Keratinocyte (primary cell): Measurements from ENCODE around the gene TRDN. TPM values are rescaled to one million over a fixed set of nuclear protein-coding genes. Genes with fewer than 3 reads are reported as not detected.

ENCODE experiments used
- DNase-seq: peaks from one replicate; pipeline ENCODE4 v3.0.0-alpha.2; 2011; ENCODE audit warnings: low read depth, missing footprints, low spot score
- FAIRE-seq: peaks from 2 replicates; lab custom pipeline; 2011; peaks lifted over from hg19 to GRCh38; lab: Jason Lieb, UNC
- H2AFZ ChIP-seq: 2 replicates; pipeline ENCODE4 v1.6.0; 2012; ENCODE audit warnings: low read length, control low read depth, inconsistent platforms; ENCODE audit not compliant: control insufficient read depth
- H3K27ac ChIP-seq: 2 replicates; pipeline ENCODE4 v1.5.1; 2011; ENCODE audit warnings: low read length; ENCODE audit not compliant: control insufficient read depth, insufficient read depth
- H3K27me3 ChIP-seq: 3 replicates; pipeline ENCODE4 v1.6.0; 2011; ENCODE audit warnings: low read length; ENCODE audit not compliant: control insufficient read depth, insufficient read depth; ENCODE audit errors: extremely low read depth
- H3K36me3 ChIP-seq, 2 experiments: 2 replicates in 1 of 2; 3 replicates in 1 of 2; pipeline ENCODE4 v1.5.1; 2011; ENCODE audit warnings: low read length in 2 of 2, mild to moderate bottlenecking in 1 of 2; ENCODE audit not compliant: control insufficient read depth in 2 of 2, insufficient read depth in 2 of 2; ENCODE audit errors: extremely low read depth in 1 of 2
- H3K4me1 ChIP-seq: 3 replicates; pipeline ENCODE4 v1.5.1; 2011; ENCODE audit warnings: low read length; ENCODE audit not compliant: control insufficient read depth, insufficient read depth; ENCODE audit errors: extremely low read depth
- H3K4me2 ChIP-seq: 3 replicates; pipeline ENCODE4 v1.6.0; 2011; ENCODE audit warnings: low read depth, low read length; ENCODE audit not compliant: control insufficient read depth, insufficient read depth; ENCODE audit errors: extremely low read depth
- H3K4me3 ChIP-seq, 3 experiments: fragments of 200-600 bp in 1 of 3; sonication (generic) in 1 of 3; 2 replicates in 2 of 3; 3 replicates in 1 of 3; pipeline ENCODE4 v1.5.1; 2011 to 2016; ENCODE audit warnings: low read length in 3 of 3, mild to moderate bottlenecking in 3 of 3, control low read depth in 2 of 3, inconsistent platforms in 1 of 3, low read depth in 1 of 3, mixed read lengths in 1 of 3, mixed run types in 1 of 3, moderate library complexity in 1 of 3; ENCODE audit not compliant: control insufficient read depth in 2 of 3, insufficient read depth in 2 of 3; ENCODE audit errors: extremely low read depth in 1 of 3
- H3K79me2 ChIP-seq: 2 replicates; pipeline ENCODE4 v1.6.0; 2012; ENCODE audit warnings: low read length; ENCODE audit not compliant: control insufficient read depth, insufficient read depth
- H3K9ac ChIP-seq: 3 replicates; pipeline ENCODE4 v1.6.0; 2011; ENCODE audit warnings: low read length; ENCODE audit not compliant: control insufficient read depth, insufficient read depth; ENCODE audit errors: extremely low read depth
- H3K9me1 ChIP-seq: 3 replicates; pipeline ENCODE4 v1.6.0; 2011; ENCODE audit warnings: low read length; ENCODE audit not compliant: control insufficient read depth, insufficient read depth; ENCODE audit errors: extremely low read depth
- H3K9me3 ChIP-seq: 2 replicates; pipeline ENCODE4 v1.5.1; 2012; ENCODE audit warnings: low read depth, low read length; ENCODE audit not compliant: control insufficient read depth
- H4K20me1 ChIP-seq: 3 replicates; pipeline ENCODE4 v1.6.0; 2011; ENCODE audit warnings: low read length; ENCODE audit not compliant: control insufficient read depth, insufficient read depth; ENCODE audit errors: extremely low read depth
- CTCF ChIP-seq, 3 experiments: IDR thresholded peaks in 1 of 3; conservative IDR thresholded peaks in 1 of 3; optimal IDR thresholded peaks in 1 of 3; 2 replicates in 2 of 3; 3 replicates in 1 of 3; pipeline versions ENCODE3 to v1.5.1; 2011; ENCODE audit warnings: low read length in 3 of 3, mild to moderate bottlenecking in 3 of 3, moderate library complexity in 2 of 3, control low read depth in 1 of 3, inconsistent platforms in 1 of 3; ENCODE audit not compliant: insufficient read depth in 2 of 3; ENCODE audit errors: extremely low read depth in 1 of 3
- EZH2 ChIP-seq: IDR thresholded peaks from one replicate; pipeline ENCODE4 v1.6.1; 2012; ENCODE audit warnings: inconsistent platforms, mild to moderate bottlenecking, low read length, moderate library complexity
- dilution Hi-C: fragments of 300-500 bp; cut with MboI; formaldehyde crosslinking; loops from one replicate; pipeline ENCODE4 v1.7.0; 2020; ENCODE audit warnings: low sequenced_read_pairs; ENCODE audit not compliant: extremely low pct_ligation_motif_present
- polyA plus RNA-seq, 5 experiments: library from polyadenylated mRNA; depleted of rRNA in 3 of 5; stranded (reverse) in 3 of 5; stranded (forward) in 1 of 5; unstranded in 1 of 5; fragments of >200 nt; gene quantifications; 1 replicate in 1 of 5; 2 replicates in 3 of 5; 3 replicates in 1 of 5; pipeline versions ENCODE4 v1.2.1 to v1.2.3, GENCODE V29; 2011 to 2012; ENCODE audit warnings: missing spikeins in 2 of 5, low read depth in 1 of 5, low replicate concordance in 1 of 5

Gene TRDN
- polyA plus RNA-seq, 1 donor (not counting 4 experiments of a cell fraction or from before 2014, with no cell fraction given): not detected

- FAIRE-seq: no peak
Observed at GRCh38 chr6:123169774-123170095, 467.0 kb downstream of the TRDN start.

GRCh38 chr6:123168892-123169773 is 467.6 kb downstream of the TRDN start:
- DNase-seq (no peak), FAIRE-seq (no peak)
- no peak overlapping the region for H3K9ac ChIP-seq
- dilution Hi-C loops: no loop called here
- H3K36me3 ChIP-seq: no peaks in the 10 kb centered on the region
- no peak overlapping the region for H3K4me2 ChIP-seq
- H3K9me1 ChIP-seq: no peaks in the 10 kb centered on the region
- H4K20me1 ChIP-seq: no peaks in the 10 kb centered on the region
- H2AFZ ChIP-seq: no peak overlapping the region
- H3K27ac ChIP-seq: no peak overlapping the region
- no peaks in the 10 kb centered on the region for H3K27me3 ChIP-seq
- H3K79me2 ChIP-seq: no peaks in the 10 kb centered on the region
- H3K4me3 ChIP-seq: no peak overlapping the region
- H3K9me3 ChIP-seq: no peaks in the 10 kb centered on the region
- no peak for TF ChIP-seq CTCF (optimal IDR thresholded peaks at IDR 0.05 in 1 of 3, IDR thresholded peaks at IDR 0.05 in 1 of 3, conservative IDR thresholded peaks at IDR 0.05 in 1 of 3; ENCODE audit: extremely low read depth in 1 of 3, insufficient read depth in 2 of 3, low read length in 3 of 3)
- TF ChIP-seq EZH2: no peak
- no peaks in the 10 kb centered on the region for H3K4me1 ChIP-seq

More at GRCh38 chr6:123169774-123170095, 467.0 kb downstream of the TRDN start:
- Histone ChIP-seq H3K36me3 (no peaks in the 10 kb centered on the region), H4K20me1 (no peaks in the 10 kb centered on the region), H3K9me1 (no peaks in the 10 kb centered on the region), H3K9ac (no peak overlapping the region), H3K4me3 (no peak overlapping the region), H3K4me1 (no peaks in the 10 kb centered on the region), H3K4me2 (no peak overlapping the region), H3K27me3 (no peaks in the 10 kb centered on the region), H2AFZ (no peak overlapping the region), H3K79me2 (no peaks in the 10 kb centered on the region), H3K27ac (no peak overlapping the region), H3K9me3 (no peaks in the 10 kb centered on the region)
- DNase-seq: no peak
- dilution Hi-C loops: no loop called here
- TF ChIP-seq CTCF (optimal IDR thresholded peaks at IDR 0.05 in 1 of 3, IDR thresholded peaks at IDR 0.05 in 1 of 3, conservative IDR thresholded peaks at IDR 0.05 in 1 of 3; ENCODE audit: extremely low read depth in 1 of 3, insufficient read depth in 2 of 3, low read length in 3 of 3) (no peak), EZH2 (no peak)
